ENCODE measurements around the gene LIPG.

- no peak for TF ChIP-seq CTCF (IDR thresholded peaks at IDR 0.05)
- TF ChIP-seq POLR2A (IDR thresholded peaks at IDR 0.05), result no peak
Measured at GRCh38 chr18:49625021-49625691, 63.3 kb downstream of the LIPG start.
